Right lung (tissue), 5 donors: ENCODE data around the gene C2CD2. TPM values are rescaled to one million over a fixed set of nuclear protein-coding genes. Genes with fewer than 3 reads are reported as not detected.
A peak's percentile ranks its signal among the peaks of the same experiment; 100 is the strongest.

Experiments
- DNase-seq, 2 donors: peaks; one replicate each; pipeline ENCODE4 v3.0.0-alpha.2; 2013
- polyA plus RNA-seq, 5 donors: library from polyadenylated mRNA; unstranded; fragments of 120-200 nt; gene quantifications; one replicate each; pipeline versions ENCODE4 v1.2.1 to v1.2.3, GENCODE V29; 2013; ENCODE audit warnings: inconsistent platforms in 1 of 5, low replicate concordance in 1 of 5; ENCODE audit not compliant: insufficient read length in 5 of 5, insufficient read depth in 1 of 5

The C2CD2 gene
- polyA plus RNA-seq, 5 donors, result 13.8 to 23.3 (median 19.5) TPM

GRCh38 chr21:41888749-41889376 lies 65.0 kb downstream of the C2CD2 start:
- no peak for DNase-seq

GRCh38 chr21:41887667-41888066 lies 66.2 kb downstream of the C2CD2 start:
- DNase-seq, result no peak

GRCh38 chr21:41886328-41886727 lies 67.5 kb downstream of the C2CD2 start:
- DNase-seq, result no peak

GRCh38 chr21:41885341-41886024 lies 68.3 kb downstream of the C2CD2 start:
- no peak for DNase-seq

GRCh38 chr21:41884501-41885030 lies 69.3 kb downstream of the C2CD2 start:
- no peak for DNase-seq

- DNase-seq, result no peak
These were observed 70.2 kb downstream of the C2CD2 start for GRCh38 chr21:41883582-41883981.

GRCh38 chr21:41881051-41881450 lies 72.8 kb downstream of the C2CD2 start:
- DNase-seq, result no peak

GRCh38 chr21:41880153-41880552 lies 73.7 kb downstream of the C2CD2 start:
- DNase-seq, result no peak

GRCh38 chr21:41879190-41879998 lies 74.4 kb downstream of the C2CD2 start, which contains the start of gene PRDM15:
TSS of gene PRDM15 (minus strand) at chr21:41879344. CDS start at chr21:41860363, 18,981 bp downstream.
- peak; percentile 60 to 67 for DNase-seq

- peak; percentile 70 to 76 for DNase-seq
These were observed 75.0 kb downstream of the C2CD2 start for GRCh38 chr21:41878831-41879189.

GRCh38 chr21:41877901-41878830 lies 75.7 kb downstream of the C2CD2 start:
- peak; percentile 16 to 34 for DNase-seq

GRCh38 chr21:41876928-41877652 lies 76.7 kb downstream of the C2CD2 start:
- no peak for DNase-seq

- no peak for DNase-seq
These were observed 77.4 kb downstream of the C2CD2 start for GRCh38 chr21:41876396-41876795.

GRCh38 chr21:41875086-41875485 lies 78.7 kb downstream of the C2CD2 start:
- no peak for DNase-seq

GRCh38 chr21:41874611-41875010 lies 79.2 kb downstream of the C2CD2 start:
- DNase-seq, result no peak

GRCh38 chr21:41873426-41873825 lies 80.4 kb downstream of the C2CD2 start:
- DNase-seq, result no peak

GRCh38 chr21:41873005-41873404 lies 80.8 kb downstream of the C2CD2 start:
- DNase-seq, result no peak

GRCh38 chr21:41871293-41872030 lies 82.4 kb downstream of the C2CD2 start:
- DNase-seq, result no peak

- DNase-seq, result no peak
These were observed 84.0 kb downstream of the C2CD2 start for GRCh38 chr21:41869771-41870170.
